Measurements from ENCODE around the gene VPS45.
"Not testable (repeated sequence)": the region's sequence is repeated elsewhere in the genome, so short reads cannot be mapped to it uniquely, and the experiment has no call there.

The VPS45 gene

GRCh38 chr1:150126811-150127210 is 59.2 kb downstream of the VPS45 start:
- Histone ChIP-seq H3K9me3 (no peaks in the 10 kb centered on the region), H3K36me3 (no peaks in the 10 kb centered on the region; the same call in 1 of the 2 replicates), H3K27me3 (no peaks in the 10 kb centered on the region), H3K4me3 (ENCODE audit: low read depth, low read length) (no peak overlapping the region), H3K4me1 (no peaks in the 10 kb centered on the region)
- no peak for DNase-seq
- no peak for TF ChIP-seq CTCF (IDR thresholded peaks at IDR 0.05; ENCODE audit: low read depth, low read length)

GRCh38 chr1:150127464-150127863 is 59.9 kb downstream of the VPS45 start:
- Histone ChIP-seq H3K4me1 (no peaks in the 10 kb centered on the region), H3K9me3 (no peaks in the 10 kb centered on the region), H3K27me3 (no peaks in the 10 kb centered on the region), H3K36me3 (no peaks in the 10 kb centered on the region; the same call in 1 of the 2 replicates), H3K4me3 (ENCODE audit: low read depth, low read length) (no peak overlapping the region)
- no peak for DNase-seq
- TF ChIP-seq CTCF (IDR thresholded peaks at IDR 0.05; ENCODE audit: low read depth, low read length), result no peak

- DNase-seq, result no peak
- Histone ChIP-seq H3K4me3 (ENCODE audit: low read depth, low read length) (no peak overlapping the region), H3K4me1 (no peaks in the 10 kb centered on the region), H3K9me3 (no peaks in the 10 kb centered on the region), H3K27me3 (no peaks in the 10 kb centered on the region), H3K36me3 (no peaks in the 10 kb centered on the region; the same call in 1 of the 2 replicates)
- no peak for TF ChIP-seq CTCF (IDR thresholded peaks at IDR 0.05; ENCODE audit: low read depth, low read length)
Measured at GRCh38 chr1:150127868-150128267, 60.3 kb downstream of the VPS45 start.

- no peak for DNase-seq
- no peaks in the 10 kb centered on the region for H3K4me1 ChIP-seq
- no peaks in the 10 kb centered on the region; the same call in 1 of the 2 replicates for H3K36me3 ChIP-seq
- no peak for TF ChIP-seq CTCF (IDR thresholded peaks at IDR 0.05; ENCODE audit: low read depth, low read length)
- H3K9me3 ChIP-seq, result no peaks in the 10 kb centered on the region
- H3K27me3 ChIP-seq, result no peaks in the 10 kb centered on the region
- no peak overlapping the region for H3K4me3 ChIP-seq (ENCODE audit: low read depth, low read length)
Measured at GRCh38 chr1:150132372-150132771, 64.8 kb downstream of the VPS45 start.

- Histone ChIP-seq H3K4me1 (no peaks in the 10 kb centered on the region), H3K36me3 (no peaks in the 10 kb centered on the region), H3K27me3 (no peaks in the 10 kb centered on the region), H3K9me3 (no peaks in the 10 kb centered on the region), H3K4me3 (ENCODE audit: low read depth, low read length) (no peak overlapping the region)
- DNase-seq, result no peak
- no peak for TF ChIP-seq CTCF (IDR thresholded peaks at IDR 0.05; ENCODE audit: low read depth, low read length)
Measured at GRCh38 chr1:150134537-150134936, 67.0 kb downstream of the VPS45 start.

GRCh38 chr1:150135400-150135799 is 67.8 kb downstream of the VPS45 start:
- DNase-seq; H3K4me1 ChIP-seq; H3K4me3 ChIP-seq (ENCODE audit: low read depth, low read length); H3K36me3 ChIP-seq; H3K9me3 ChIP-seq; H3K27me3 ChIP-seq: not testable (repeated sequence)

GRCh38 chr1:150138044-150138443 is 70.5 kb downstream of the VPS45 start:
- no peak for TF ChIP-seq CTCF (IDR thresholded peaks at IDR 0.05; ENCODE audit: low read depth, low read length)
- Histone ChIP-seq H3K9me3 (no peaks in the 10 kb centered on the region), H3K36me3 (no peaks in the 10 kb centered on the region), H3K4me3 (ENCODE audit: low read depth, low read length) (no peak overlapping the region), H3K27me3 (no peaks in the 10 kb centered on the region), H3K4me1 (no peaks in the 10 kb centered on the region)
- DNase-seq, result no peak

Measured in BE2C (cell line).